Stimulated activated CD4-positive, alpha-beta T cell treated with anti-CD3 and anti-CD28 coated beads, Interleukin-2, amount 100 ng/mL, for 24 hours (primary cell): ENCODE data around the gene FBRSL1.
A peak's percentile ranks its signal among the peaks of the same experiment; 100 is the strongest.
"Not testable (repeated sequence)": the region's sequence is repeated elsewhere in the genome, so short reads cannot be mapped to it uniquely, and the experiment has no call there.

Experiments used
- DNase-seq, 2 donors: peaks; one replicate each; pipeline ENCODE4 v3.0.0-alpha.2; 2020

The FBRSL1 gene

DNA sequence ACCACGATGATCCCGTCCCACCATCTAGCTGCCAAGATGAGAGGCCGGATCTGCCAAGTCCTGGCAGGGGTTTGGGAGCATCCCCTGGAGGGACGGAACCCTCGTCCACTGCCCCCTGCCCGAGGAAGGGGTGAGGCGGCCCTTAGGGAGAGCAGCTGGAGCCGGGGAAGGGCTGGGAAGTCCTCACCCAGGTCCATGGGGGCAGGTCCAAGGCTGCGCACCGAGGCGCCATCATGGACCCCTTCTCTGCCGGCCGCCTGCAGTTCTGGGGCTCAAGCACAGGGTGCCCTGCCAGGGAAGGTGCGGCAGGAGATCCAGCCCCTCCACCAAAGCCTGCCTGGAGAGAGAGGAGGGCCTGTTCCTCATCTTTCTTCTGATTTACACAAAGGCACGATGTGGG, 17.6 kb upstream of the FBRSL1 start:
- no peak for DNase-seq

DNA sequence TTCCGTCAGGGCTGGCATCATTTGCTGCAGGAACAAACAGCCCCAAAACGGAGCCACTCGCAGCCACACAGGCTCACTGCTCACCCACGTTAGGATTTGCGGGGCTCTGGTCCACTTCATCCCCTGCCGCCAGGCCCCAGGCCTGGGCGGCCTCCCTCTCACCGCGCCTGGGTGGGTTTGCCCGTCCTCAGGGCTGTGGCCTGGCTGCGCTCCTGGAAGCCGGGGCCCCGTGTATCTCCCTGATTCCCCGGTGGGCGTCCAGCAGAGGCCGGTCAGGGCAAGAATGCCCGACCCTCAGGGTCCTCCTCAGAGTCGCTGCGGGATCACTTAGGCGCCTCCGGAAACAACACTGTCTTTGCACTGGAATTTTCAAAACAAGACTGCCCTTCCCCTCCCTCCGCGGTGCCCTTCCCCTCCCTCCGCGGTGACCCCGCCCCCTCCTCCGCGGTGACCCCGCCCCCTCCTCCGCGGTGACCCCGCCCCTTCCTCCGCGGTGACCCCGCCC, 15.7 kb upstream of the FBRSL1 start:
- DNase-seq: peak in 1 of 2 donors; percentile 41

DNA sequence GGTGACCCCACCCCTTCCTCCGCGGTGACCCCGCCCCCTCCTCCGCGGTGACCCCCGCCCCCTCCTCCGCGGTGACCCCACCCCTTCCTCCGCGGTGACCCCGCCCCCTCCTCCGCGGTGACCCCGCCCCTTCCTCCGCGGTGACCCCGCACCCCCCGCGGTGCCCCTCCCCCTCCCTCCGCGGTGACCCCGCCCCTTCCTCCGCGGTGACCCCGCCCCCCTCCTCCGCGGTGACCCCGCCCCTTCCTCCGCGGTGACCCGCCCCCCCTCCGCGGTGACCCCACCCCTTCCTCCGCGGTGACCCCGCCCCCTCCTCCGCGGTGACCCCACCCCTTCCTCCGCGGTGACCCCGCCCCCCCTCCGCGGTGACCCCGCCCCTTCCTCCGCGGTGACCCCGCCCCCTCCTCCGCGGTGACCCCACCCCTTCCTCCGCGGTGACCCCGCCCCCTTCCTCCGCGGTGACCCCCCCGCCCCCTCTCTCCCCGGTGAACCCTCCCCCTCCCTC, 15.1 kb upstream of the FBRSL1 start:
- DNase-seq: not testable (repeated sequence)

DNA sequence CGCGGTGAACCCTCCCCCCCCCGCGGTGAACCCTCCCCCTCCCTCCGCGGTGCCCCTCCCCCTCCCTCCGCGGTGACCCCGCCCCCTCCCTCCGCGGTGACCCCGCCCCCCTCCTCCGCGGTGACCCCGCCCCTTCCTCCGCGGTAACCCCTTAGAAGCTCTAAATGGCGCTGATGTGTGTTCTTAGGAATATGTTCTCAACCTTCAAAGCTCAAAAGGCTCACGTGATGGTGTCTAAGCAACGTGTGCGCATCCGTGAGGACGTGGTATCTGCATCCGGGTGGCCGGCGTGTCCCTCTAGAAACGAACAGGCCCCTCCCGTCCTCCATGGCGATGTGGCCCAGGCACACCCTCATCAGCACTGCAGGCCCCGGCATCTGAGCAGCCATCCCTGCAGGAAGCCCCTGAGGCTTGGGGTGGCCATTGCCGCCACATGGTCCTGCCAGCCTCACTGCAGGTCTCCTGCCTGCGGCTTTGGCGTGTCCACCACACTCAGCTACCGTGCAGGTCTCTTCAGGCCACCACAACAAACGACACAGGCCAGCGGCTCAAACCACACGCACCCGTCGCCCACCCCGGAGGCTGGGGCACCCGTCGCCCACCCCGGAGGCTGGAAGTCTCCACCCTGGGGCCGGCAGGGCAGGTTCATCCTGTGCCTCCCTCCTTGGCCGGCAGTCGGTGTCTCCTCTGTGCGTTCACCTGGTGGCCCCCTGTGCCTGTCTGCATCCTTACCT, 14.5 kb upstream of the FBRSL1 start:
- peak in 1 of 2 donors; percentile 44 for DNase-seq

GRCh38 chr12:132476038-132476414, 13.9 kb upstream of the FBRSL1 start:
- no peak for DNase-seq

GRCh38 chr12:132476421-132476820, 13.5 kb upstream of the FBRSL1 start:
- DNase-seq: no peak

DNA sequence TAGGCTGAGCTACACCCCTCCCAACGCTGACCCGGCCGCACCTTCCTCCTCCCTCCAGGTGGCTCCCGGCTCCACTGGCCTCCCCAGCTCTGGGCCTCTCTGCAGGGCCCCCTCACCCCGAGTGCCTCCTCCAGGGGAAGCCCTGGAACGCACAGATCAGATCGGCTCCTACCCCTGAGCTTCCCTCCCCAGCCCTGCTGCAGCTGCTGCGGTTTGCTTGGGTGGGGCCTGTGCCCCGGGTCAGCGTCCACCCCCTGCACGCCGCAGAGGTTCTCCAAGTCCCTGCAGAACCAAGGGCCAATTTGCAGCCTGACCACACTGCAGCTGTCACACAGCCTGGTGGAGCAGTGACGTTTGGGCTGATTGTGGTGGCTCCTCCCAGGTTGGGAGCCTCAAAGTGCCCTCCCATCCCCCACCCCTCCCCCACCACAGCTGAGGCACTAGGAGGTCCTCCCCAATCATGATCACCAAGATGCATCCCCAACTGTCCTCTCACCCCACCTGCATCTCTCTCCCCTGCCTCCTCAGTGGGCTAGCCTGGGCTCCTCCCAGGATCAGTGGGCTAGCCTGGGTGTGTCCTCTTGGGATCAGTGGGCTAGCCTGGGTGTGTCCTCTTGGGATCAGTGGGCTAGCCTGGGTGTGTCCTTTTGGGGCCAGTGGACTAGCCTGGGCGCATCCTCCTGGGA, 12.8 kb upstream of the FBRSL1 start:
- DNase-seq: no peak

DNA sequence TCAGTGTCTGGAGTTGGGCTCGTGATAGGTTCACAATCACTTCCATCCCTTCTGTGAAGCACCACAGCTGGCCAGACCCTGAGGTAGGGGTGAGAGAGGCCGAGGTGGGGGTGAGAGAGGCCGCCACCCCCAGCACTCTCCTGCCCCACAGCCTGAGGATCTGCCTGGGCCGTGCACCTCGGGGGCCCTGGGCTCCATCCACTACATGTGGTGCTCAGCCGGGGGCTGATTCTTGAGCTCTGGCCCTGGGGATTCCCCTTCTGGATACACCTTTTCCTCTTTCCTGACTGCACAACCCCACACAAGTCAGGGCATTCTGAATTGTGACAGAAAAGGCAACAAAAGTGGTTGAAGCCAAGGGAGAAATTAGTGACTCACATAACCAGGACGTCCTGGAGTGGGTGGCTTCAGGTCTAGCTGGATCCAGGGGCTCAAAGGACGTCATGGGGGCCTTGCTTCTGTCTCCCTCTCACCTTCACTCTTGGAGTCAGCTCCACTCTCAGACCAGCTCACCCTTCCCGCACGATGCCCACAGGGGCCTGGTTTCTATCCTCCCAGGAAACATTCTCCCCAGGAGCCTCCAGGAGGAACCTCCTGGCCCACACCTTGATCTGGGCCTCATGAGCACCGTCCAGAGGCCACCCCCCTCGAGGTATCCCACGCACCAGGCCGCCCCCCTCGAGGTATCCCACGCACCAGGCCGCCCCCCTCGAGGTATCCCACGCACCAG, 12.1 kb upstream of the FBRSL1 start:
- DNase-seq: no peak

GRCh38 chr12:132478433-132478803, 11.5 kb upstream of the FBRSL1 start:
- DNase-seq: no peak

DNA sequence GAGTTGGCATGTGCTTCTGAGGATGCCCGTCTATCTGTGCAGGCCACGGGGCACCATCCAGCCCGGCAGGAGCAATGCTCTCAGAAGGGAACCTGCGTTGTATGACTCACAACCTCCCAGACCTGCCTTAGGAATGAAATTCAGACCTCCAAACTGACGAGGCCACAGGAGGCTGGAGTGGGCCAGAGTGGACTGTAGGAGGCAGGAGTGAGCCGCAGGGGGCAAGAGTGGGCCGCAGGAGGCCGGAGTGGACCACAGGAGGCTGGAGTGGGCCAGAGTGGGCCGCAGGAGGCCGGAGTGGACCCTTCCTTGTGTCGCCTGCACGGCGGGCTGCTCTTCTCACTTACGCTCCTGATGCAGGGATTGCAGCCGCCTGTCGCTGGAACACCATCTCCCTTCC, 11.1 kb upstream of the FBRSL1 start:
- no peak for DNase-seq

GRCh38 chr12:132479291-132479690, 10.7 kb upstream of the FBRSL1 start:
- no peak for DNase-seq

- DNase-seq: no peak
These were observed 9.9 kb upstream of the FBRSL1 start for GRCh38 chr12:132479938-132480622.

DNA sequence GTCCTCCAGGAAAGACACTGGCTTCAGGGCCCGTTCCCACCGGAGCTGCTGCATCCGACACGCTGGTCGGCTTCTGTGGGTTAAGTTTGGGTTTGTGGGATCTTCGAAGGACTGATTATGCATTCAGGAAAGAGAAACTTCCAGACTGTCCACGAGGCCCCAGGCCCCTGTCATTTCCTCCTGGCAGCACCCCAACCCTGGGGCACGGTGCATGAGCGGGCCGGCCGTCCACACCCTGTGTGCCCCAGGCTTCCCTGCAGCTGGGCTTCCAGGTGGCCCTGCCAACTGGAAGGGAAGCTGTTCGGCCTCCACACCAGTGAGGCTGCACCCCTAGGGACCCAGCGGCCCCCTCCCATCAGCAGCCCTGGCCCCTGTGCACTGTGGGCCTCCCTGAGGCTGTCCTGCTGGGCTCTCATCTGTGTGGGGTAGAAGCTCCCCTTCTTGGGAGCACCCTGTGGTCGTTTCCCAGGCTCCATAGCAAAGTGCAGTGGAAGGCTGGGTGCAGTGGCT, 9.3 kb upstream of the FBRSL1 start:
- DNase-seq: no peak

- no peak for DNase-seq
These were observed 8.6 kb upstream of the FBRSL1 start for GRCh38 chr12:132481345-132481744.

DNA sequence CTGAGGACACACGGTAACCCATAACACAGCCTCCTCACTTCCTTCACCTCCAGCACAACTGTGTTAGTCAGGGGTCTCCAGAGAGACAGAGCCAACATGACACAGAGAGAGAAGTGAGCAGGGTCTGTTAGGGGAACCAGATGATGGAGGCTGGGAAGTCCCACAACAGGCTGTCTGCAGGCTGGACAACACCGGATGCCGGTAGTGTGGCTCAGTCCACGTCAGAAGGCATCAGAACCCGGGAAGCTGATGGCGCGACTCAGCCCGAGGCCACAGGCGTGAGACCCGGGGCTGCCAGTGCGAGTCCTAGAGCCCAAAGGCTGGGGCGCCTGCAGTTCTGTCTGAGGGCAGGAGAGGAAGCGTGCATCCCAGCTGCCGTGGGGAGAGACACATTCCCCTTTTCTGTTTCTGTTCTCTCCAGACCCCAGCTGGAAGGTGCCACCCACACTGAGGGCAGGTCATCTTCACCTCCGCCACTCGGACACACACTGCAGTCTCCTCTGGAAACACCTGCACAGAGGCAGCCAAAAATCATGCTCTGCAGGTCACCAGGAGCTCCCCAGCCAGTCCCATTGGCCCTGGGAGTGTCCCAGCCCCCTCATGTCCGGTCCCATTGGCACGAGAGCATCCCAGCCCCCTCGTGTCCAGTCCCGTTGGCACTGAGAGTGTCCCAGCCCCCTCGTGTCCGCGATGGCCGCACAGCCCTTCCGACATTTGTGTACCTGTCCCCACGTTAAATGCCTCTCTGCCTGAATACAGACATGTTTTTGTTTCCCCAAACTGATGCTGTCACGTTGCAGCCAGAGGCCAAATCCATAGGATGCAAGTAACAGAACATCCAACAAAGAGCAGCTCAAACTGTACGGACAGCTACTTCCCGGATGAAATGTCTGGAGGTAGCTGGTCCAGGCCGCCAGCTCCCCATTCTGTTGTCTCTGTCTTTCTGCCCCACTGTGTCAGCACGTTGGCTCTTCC, 7.9 kb upstream of the FBRSL1 start:
- no peak for DNase-seq

GRCh38 chr12:132482771-132483170, 7.2 kb upstream of the FBRSL1 start:
- DNase-seq: no peak

- no peak for DNase-seq
These were observed 6.7 kb upstream of the FBRSL1 start for GRCh38 chr12:132483208-132483607.

DNA sequence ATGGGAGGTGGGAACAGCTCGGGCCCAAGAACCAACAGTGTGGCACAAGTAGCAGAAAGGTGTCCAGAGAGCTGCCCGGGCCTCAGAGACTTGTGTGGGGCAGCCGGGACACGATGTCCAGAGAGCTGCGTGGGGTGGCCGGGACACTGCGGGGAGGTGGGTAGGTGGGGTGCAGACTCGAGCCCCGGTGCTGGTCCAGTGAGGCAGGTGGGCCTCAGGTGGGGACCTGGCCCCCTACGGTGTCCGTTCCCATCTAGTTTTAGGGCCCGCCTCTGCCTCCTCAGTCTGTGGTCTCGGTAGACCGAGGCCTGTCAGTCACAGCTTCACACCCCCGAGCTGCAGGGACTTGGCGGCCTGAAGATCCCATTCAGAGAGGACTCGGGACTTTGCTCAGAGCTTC, 6.3 kb upstream of the FBRSL1 start:
- no peak for DNase-seq

DNA sequence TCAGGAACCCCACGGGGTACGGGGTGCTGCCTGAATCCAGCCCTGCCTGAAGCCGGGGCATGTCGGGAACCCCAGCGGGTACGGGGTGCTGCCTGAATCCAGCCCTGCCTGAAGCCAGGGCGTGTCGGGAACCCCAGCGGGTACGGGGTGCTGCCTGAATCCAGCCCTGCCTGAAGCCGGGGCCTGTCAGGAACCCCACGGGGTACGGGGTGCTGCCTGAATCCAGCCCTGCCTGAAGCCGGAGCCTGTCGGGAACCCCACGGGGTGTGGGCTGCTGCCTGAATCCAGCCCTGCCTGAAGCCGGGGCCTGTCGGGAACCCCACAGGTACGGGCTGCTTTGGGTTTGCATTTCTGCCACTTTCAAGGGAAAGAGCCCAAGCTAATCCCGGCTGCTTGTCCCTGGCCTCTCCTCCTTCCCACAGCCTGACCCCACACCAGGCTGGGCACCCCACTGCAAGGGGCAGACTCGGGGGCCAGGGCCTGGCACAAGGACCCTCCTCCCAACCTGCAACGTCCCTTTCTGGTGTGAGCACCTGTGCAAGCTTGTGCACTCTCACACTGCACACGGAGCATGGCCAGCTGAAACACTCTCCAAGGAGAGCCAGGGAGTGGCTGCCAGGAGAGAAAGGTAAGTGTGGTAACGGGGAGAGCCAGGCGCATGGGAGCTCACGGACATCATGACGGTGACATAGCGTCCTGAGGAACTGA, 5.6 kb upstream of the FBRSL1 start:
- DNase-seq: no peak

GRCh38 chr12:132484891-132485441, 5.0 kb upstream of the FBRSL1 start:
- DNase-seq: no peak

DNA sequence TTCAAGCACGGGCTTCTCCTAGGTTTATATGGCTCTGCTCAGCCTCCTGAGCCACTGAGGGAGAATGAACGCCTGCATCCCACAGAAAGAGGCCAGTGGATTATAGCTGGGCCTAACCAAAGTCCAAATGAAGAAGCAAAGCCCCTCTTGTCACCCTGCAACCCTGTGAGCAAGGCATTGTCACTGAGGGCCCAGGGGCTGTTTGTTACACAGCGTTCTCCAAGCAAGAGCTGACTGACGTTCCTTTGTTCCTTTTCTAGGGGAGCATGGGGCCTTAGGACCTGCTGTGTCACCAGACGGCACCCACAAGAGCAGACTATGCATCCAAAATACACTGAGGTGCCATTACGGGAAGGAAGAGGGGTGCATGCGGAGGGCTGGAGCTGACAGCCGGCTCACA, 4.3 kb upstream of the FBRSL1 start:
- DNase-seq: no peak
